Measurements from ENCODE around the gene NRARP. TPM values are rescaled to one million over a fixed set of nuclear protein-coding genes. Genes with fewer than 3 reads are reported as not detected.

The NRARP gene
- total and polyA plus RNA-seq, 2 of the 13 experiments (the other 11 are each of a cell fraction or from before 2014, with no cell fraction given): 0.22 to 0.46 TPM

GRCh38 chr9:137294091-137294680 is 7.9 kb downstream of the NRARP start (continued):
- TF ChIP-seq KLF16 (CRISPR knock-in tag; IDR thresholded peaks at IDR 0.05): 0 out of 4 replicates have a peak, but pooled peaks of 1 of the 2 experiments have one; percentile 27
- TF ChIP-seq ZNF724P (CRISPR knock-in tag; IDR thresholded peaks at IDR 0.05; ENCODE audit: borderline replicate concordance): peak; percentile 47; the same call in 1 of the 2 replicates
- no peak for TF ChIP-seq RAD21 (CRISPR knock-in tag; IDR thresholded peaks at IDR 0.05)
- no peak for TF ChIP-seq ZBTB3 (CRISPR knock-in tag; IDR thresholded peaks at IDR 0.05; ENCODE audit: borderline replicate concordance, low read depth)
- TF ChIP-seq WIZ (CRISPR knock-in tag; IDR thresholded peaks at IDR 0.05): no peak
- 0 out of 2 replicates have a peak, but pooled peaks have one; percentile 68 for TF ChIP-seq ZNF44 (CRISPR knock-in tag; IDR thresholded peaks at IDR 0.05)
- TF ChIP-seq, protein P1, sequence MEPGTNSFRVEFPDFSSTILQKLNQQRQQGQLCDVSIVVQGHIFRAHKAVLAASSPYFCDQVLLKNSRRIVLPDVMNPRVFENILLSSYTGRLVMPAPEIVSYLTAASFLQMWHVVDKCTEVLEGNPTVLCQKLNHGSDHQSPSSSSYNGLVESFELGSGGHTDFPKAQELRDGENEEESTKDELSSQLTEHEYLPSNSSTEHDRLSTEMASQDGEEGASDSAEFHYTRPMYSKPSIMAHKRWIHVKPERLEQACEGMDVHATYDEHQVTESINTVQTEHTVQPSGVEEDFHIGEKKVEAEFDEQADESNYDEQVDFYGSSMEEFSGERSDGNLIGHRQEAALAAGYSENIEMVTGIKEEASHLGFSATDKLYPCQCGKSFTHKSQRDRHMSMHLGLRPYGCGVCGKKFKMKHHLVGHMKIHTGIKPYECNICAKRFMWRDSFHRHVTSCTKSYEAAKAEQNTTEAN (CRISPR knock-in tag; conservative IDR thresholded peaks at IDR 0.05): 0 out of 2 replicates have a peak, but pooled peaks have one; percentile 0
- TF ChIP-seq HCFC1 (IDR thresholded peaks at IDR 0.05; ENCODE audit: low read depth, low read length): peak; percentile 81
- 0 out of 2 replicates have a peak, but pooled peaks have one; percentile 41 for TF ChIP-seq GMEB1 (CRISPR knock-in tag; IDR thresholded peaks at IDR 0.05; ENCODE audit: borderline replicate concordance)
- no peak for TF ChIP-seq ZNF773 (CRISPR knock-in tag; IDR thresholded peaks at IDR 0.05; ENCODE audit: borderline replicate concordance)
- no peak for TF ChIP-seq SP5 (CRISPR knock-in tag; IDR thresholded peaks at IDR 0.05; ENCODE audit: borderline replicate concordance, low read depth)
- TF ChIP-seq, protein P2, sequence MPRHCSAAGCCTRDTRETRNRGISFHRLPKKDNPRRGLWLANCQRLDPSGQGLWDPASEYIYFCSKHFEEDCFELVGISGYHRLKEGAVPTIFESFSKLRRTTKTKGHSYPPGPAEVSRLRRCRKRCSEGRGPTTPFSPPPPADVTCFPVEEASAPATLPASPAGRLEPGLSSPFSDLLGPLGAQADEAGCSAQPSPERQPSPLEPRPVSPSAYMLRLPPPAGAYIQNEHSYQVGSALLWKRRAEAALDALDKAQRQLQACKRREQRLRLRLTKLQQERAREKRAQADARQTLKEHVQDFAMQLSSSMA (CRISPR knock-in tag; IDR thresholded peaks at IDR 0.05): no peak
- TF ChIP-seq HDAC6 (IDR thresholded peaks at IDR 0.05; ENCODE audit: low read depth, low read length): no peak
- peak; percentile 42; the same call in 1 of the 2 replicates for TF ChIP-seq MYC (CRISPR knock-in tag; IDR thresholded peaks at IDR 0.05; ENCODE audit: borderline replicate concordance)
- TF ChIP-seq, protein P3, sequence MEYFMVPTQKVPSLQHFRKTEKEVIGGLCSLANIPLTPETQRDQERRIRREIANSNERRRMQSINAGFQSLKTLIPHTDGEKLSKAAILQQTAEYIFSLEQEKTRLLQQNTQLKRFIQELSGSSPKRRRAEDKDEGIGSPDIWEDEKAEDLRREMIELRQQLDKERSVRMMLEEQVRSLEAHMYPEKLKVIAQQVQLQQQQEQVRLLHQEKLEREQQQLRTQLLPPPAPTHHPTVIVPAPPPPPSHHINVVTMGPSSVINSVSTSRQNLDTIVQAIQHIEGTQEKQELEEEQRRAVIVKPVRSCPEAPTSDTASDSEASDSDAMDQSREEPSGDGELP (IDR thresholded peaks at IDR 0.05; ENCODE audit: borderline replicate concordance, low read depth): peak; percentile 75; the same call in 1 of the 2 replicates
- TF ChIP-seq PAX8 (CRISPR knock-in tag; IDR thresholded peaks at IDR 0.05; ENCODE audit: borderline replicate concordance): 0 out of 2 replicates have a peak, but pooled peaks have one; percentile 23
- TF ChIP-seq, protein P4, sequence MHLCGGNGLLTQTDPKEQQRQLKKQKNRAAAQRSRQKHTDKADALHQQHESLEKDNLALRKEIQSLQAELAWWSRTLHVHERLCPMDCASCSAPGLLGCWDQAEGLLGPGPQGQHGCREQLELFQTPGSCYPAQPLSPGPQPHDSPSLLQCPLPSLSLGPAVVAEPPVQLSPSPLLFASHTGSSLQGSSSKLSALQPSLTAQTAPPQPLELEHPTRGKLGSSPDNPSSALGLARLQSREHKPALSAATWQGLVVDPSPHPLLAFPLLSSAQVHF (CRISPR knock-in tag; IDR thresholded peaks at IDR 0.05): no peak
- TF ChIP-seq ZBTB7B (CRISPR knock-in tag; IDR thresholded peaks at IDR 0.05): peak; percentile 45; the same call in 1 of the 2 replicates
- TF ChIP-seq SALL2 (CRISPR knock-in tag; IDR thresholded peaks at IDR 0.05): 0 out of 2 replicates have a peak, but pooled peaks have one; percentile 19
- peak; percentile 98 for TF ChIP-seq THAP11 (CRISPR knock-in tag; IDR thresholded peaks at IDR 0.05)
- TF ChIP-seq SPEN (CRISPR knock-in tag; IDR thresholded peaks at IDR 0.05; ENCODE audit: low read depth): no peak
- peak; percentile 48 for TF ChIP-seq TFE3 (CRISPR knock-in tag; IDR thresholded peaks at IDR 0.05)
